GM18526 (cell line): ENCODE measurements around the gene ESYT2.

Source experiments
- POLR2A ChIP-seq: IDR thresholded peaks from 3 replicates; pipeline ENCODE4 v1.6.1; 2011; ENCODE audit not compliant: insufficient read length; ENCODE audit errors: extremely low read depth

Gene ESYT2

DNA sequence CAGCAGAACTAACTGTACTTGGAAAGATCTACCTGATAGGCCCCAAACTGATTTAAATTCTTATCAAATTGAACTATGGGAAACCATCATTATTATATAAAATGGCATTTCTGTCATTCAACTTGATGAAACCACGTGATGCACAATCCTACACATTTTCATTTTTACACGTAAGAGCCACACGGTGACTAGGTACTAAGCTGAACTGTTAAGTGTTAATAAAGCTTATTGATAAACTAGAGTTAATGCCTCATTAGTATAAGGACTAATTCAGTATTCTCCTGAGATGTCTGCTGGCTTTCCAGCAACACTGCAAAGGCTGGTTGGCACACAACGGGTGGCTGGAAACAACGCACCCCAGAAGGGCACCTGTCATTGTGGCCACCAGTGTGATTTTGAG, 129.3 kb downstream of the ESYT2 start:
- TF ChIP-seq POLR2A, result no peak

DNA sequence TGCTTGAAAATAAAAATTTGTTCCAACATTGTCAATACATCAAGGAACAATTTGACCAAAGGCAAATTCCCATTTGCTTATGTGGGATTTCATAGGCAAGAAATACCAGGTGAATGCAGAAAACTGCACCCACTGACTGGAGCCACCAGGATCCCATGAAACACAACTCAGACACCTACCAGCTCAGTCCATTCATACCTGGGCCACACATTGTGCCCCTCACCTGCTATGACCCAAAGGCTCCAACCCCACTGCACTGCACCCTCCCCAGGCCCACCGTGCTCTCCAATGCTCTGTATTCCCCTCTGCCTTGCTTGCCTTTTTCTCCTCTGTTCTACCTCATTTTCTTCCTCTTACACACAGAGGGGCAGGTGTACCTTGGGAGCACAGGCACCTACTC, 130.0 kb downstream of the ESYT2 start:
- TF ChIP-seq POLR2A, result no peak

DNA sequence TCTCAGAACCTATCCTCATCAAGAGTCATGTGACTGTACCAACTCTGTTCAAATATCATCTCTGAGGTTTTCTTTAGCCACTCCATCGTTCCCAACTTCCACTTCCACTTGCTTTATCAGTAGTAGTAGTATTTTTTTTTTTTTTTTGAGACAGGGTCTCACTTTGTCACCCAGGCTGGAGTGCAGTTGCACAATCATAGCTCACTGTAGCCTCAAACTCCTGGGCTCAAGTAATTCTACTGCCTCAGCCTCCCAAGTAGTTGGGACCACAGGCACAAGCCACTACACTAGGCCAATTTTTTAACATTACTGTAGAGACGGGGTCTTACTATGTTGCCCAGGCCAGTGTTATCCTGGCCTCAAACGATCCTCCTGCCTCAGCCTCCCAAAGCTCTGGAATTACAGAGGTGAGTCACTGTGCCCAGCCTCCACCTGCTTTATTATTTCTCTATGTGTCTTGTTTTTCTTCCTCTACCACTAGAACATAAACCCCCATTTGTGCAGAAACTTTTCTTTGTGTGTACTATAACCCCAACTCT, 130.6 kb downstream of the ESYT2 start:
- TF ChIP-seq POLR2A, result no peak

DNA sequence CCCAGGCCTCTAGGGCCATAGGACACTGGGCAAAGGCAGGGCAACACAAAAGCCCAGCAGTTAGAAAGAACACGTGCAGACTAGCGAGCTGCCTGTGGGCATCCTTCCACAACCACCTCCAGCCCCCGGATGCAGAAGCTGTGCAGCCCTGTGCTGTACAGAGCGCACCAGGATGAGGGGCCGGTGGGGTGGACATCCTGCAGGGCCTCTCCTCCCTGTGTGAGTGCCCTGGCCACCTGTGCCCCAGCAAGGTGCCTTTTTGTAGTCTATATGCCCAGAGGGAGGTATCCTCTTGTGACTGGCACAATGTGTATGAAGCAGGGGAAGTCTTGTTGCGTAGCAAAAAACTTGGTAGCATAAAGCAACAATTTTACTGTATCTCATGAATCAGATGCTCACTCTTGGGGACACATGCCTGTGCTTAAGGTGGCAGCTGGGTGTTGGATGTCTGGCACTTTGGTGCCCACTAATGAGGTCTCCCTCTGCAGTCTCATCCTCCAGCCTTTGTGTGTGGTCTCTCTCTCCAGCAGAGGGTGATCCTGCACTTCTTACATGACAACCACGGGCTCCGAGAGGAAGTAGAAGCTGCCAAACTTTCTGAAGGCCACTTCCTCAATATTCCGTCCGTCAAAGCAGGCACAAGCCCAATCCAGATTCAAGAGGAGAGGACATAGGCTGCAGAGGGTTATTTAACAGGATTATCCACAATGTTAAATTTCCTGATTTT, 133.4 kb downstream of the ESYT2 start:
- no peak for TF ChIP-seq POLR2A

DNA sequence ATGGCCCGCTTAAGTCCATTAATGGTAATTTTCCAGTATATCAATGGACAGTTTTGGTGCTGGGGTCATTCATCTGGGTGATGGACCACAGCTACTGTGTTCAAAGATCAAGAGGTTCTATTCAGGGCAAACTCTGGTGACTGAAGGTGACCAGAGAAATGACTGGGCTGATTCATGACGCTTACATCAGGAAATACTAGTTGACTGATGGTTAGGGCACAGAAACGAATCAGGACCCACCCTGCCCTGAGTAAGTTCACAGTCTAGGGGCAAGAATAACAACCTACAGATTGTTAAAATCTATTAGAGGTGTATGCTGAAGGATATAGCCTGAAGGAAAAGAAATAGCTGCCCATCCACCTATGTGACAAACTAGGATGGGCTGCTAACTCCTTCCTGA, 134.3 kb downstream of the ESYT2 start:
- no peak for TF ChIP-seq POLR2A

DNA sequence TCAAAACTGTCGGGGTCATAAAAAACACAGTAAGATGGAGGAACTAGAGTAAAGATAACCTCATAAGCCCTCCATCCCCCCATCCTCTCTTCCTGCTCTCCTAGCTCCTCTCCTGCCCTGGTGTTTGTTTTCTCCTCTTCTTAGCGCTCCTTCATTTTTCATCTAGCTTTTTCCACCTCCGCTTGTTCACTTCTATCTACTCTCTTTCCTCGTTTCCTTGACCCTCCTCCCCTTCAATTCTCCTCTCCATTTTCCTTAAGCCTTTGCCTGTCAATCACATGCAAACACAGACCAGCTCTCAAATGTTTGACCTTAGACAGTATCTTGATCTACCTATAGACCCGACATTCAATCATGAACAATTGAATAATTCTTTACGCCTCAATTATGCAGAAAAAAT, 134.7 kb downstream of the ESYT2 start:
- no peak for TF ChIP-seq POLR2A

DNA sequence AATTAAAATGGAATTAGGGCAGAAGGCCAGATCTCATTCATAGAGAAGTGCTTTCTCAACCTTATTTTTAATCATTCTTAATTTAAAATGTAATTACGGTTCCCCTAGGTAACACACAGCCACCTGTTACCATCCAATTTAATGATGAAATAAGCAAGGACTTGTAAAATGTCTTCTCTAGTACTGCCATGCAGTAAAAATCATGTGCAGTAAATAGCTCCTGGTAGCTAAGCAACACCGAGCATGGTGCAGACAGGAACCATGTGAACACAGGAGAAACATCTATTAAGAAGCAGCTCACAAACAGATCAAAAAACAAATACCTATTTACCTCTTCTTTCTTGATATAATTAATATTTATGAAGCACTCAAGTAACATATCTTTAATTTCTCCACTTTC, 139.8 kb downstream of the ESYT2 start:
- TF ChIP-seq POLR2A, result no peak

DNA sequence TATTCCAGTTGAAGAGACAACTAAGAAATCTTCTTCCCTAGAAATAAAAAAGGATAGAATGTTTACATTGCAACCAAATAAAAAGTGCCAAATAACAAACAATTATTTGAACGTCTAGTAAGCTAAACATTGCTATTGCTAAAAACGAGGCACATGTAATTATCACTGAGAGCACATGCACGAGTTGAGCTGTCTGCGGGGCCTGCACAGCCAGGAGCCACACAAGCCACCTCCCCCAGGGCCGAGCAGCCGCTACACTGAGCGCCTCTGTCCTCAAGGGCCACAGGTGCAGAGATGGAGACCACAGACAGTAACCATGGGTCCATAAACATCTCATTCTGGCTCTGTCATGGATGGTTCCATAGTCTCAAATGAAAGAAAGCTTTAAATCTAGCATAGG, 141.9 kb downstream of the ESYT2 start:
- no peak for TF ChIP-seq POLR2A

DNA sequence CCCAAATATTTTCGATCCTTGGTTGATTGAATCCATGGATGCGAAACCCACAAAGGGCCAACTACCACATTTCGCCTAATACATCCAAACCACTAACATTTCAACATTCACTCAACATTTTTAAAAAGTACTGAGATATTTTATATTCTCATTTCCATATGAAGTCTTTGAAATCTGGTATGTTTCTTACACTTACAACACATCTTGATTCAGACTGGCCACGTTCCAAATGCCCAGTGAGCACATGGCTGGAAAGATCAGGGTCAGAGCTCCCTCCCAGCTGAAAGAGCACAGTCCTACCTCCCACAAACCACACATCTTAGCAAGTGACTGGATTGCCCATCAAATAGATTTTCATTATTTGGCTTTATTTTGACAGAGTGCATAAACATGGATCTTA, 143.6 kb downstream of the ESYT2 start:
- TF ChIP-seq POLR2A, result no peak

DNA sequence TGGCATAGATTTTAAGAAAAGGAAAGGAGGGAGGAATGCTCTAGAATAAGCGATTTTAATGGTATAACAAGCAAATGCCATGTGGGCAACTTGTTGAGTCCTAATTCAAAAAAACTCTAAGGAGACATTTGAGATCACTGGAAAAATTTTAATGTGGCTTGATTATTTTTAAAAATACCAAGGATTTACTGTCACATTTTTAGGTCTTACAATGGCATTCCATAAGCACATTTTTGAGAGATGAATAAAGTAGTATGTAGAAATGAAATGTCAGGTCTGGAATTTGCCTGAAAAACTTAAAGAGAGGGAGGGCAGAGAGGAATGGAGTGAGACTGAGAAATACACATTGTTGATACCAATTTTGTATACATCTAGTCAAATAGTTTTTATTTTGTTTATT, 145.0 kb downstream of the ESYT2 start:
- TF ChIP-seq POLR2A, result no peak

DNA sequence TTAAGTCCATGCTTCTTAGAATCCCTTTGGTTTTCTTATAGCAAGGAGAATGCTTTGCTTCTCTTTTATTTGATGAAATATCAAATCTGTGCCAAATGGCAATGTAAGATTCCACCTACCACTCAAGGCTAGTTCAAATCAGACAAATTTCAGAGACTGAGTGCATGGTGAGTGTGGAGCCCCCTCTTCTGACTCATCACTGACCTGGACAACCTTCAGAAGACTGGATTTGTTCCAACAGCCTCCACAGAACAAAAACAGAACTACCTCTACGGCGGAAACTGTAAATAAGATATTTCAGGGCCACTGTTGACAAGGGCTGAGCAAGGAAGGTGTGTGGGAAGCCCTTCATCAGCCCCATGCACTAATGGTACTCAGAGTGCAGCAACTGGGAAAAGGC, 145.8 kb downstream of the ESYT2 start:
- TF ChIP-seq POLR2A, result no peak

DNA sequence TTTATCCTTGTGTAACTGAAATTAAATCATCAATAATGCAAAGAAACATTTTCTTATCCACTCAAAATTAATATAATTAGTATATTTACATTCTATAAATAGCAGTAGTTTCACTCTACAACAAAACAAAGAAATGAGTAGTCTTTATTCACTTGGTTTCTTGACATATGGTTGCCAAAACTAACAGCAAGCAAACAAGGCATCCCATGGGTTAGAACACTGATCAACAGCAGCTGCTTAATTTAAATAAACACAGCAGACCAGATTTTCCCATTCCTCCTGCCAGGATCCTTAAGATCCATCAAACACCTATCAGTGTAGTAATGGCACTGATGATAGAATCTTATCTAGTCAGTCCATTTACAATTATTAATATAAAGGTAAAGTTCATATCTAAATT, 146.9 kb downstream of the ESYT2 start:
- TF ChIP-seq POLR2A, result no peak
